RWPE1 (cell line): ENCODE results near the gene ASZ1.

Experiments
- CTCF ChIA-PET: fragments of 350-600 bp; sonication (Branson Sonifier 250); formaldehyde crosslinking; extraction: SDS; loops from one replicate; lab custom pipeline; 2021; lab: Yijun Ruan, JAX
- POLR2A ChIA-PET: fragments of 400-600 bp; formaldehyde crosslinking; extraction: SDS; loops from one replicate; lab custom pipeline; 2020; ENCODE audit warnings: antibody characterized with exemption; ENCODE audit not compliant: low non-redundant PET; lab: Yijun Ruan, JAX
- DNase-seq: peaks from one replicate; pipeline ENCODE4 v3.0.0; 2012; ENCODE audit warnings: low spot score
- H3K27ac ChIP-seq: fragments of 450-650 bp; 2 replicates; pipeline ENCODE4 v1.5.1; 2017
- CTCF ChIP-seq: fragments of 450-650 bp; conservative IDR thresholded peaks from 2 replicates; pipeline ENCODE4 v1.5.1; 2017; ENCODE audit warnings: low read depth, mild to moderate bottlenecking

ASZ1 gene

GRCh38 chr7:117333168-117333567 lies 94.1 kb downstream of the ASZ1 start:
- H3K27ac ChIP-seq = no peak overlapping the region
- no peak for TF ChIP-seq CTCF
- CTCF ChIA-PET = interaction anchor here (1.0 kb wide), 1 partner anchor 120 kb away, joined by 4 read pairs; no protein-coding TSS in a partner anchor
- POLR2A ChIA-PET = no interaction called here
- no peak for DNase-seq

GRCh38 chr7:117332031-117332430 lies 95.3 kb downstream of the ASZ1 start:
- ChIA-PET POLR2A (no interaction called here), CTCF (no interaction called here)
- DNase-seq = no peak
- TF ChIP-seq CTCF = no peak
- no peak overlapping the region for H3K27ac ChIP-seq

- no peak for DNase-seq
- CTCF ChIA-PET = interaction anchor here (0.5 kb wide), 1 partner anchor 28 kb away, joined by 4 read pairs; no protein-coding TSS in a partner anchor
- H3K27ac ChIP-seq = no peak overlapping the region
- TF ChIP-seq CTCF = no peak
- POLR2A ChIA-PET = no interaction called here
Measured at GRCh38 chr7:117325836-117326235, 101.5 kb downstream of the ASZ1 start.

GRCh38 chr7:117324960-117325359 lies 102.3 kb downstream of the ASZ1 start:
- TF ChIP-seq CTCF = no peak
- ChIA-PET CTCF (interaction anchor here (0.6 to 1.1 kb wide), 2 partner anchors 198 to 395 kb away, joined by 3 to 4 read pairs; no protein-coding TSS in a partner anchor), POLR2A (no interaction called here)
- no peak overlapping the region for H3K27ac ChIP-seq
- DNase-seq = no peak

GRCh38 chr7:117323851-117324711 lies 103.2 kb downstream of the ASZ1 start:
- ChIA-PET CTCF (interaction anchor here (0.6 to 1.1 kb wide), 2 partner anchors 14 to 197 kb away, joined by 3 read pairs; no protein-coding TSS in a partner anchor), POLR2A (no interaction called here)
- H3K27ac ChIP-seq = no peak overlapping the region
- DNase-seq = no peak
- TF ChIP-seq CTCF = no peak

GRCh38 chr7:117323305-117323850 lies 103.9 kb downstream of the ASZ1 start:
- no peak for TF ChIP-seq CTCF
- ChIA-PET POLR2A (no interaction called here), CTCF (interaction anchor here (0.6 to 0.7 kb wide), 2 partner anchors 15 to 111 kb away, joined by 3 to 5 read pairs; no protein-coding TSS in a partner anchor)
- H3K27ac ChIP-seq = no peak overlapping the region
- no peak for DNase-seq
